Neutrophil (primary cell): ENCODE measurements around the gene ARHGEF5.
"Not testable (repeated sequence)": the region's sequence is repeated elsewhere in the genome, so short reads cannot be mapped to it uniquely, and the experiment has no call there.

Experiments used
- H3K27ac ChIP-seq: fragments of 200-600 bp; sonication (generic); 2 replicates; pipeline ENCODE4 v1.5.1; 2016; ENCODE audit warnings: mild to moderate bottlenecking, moderate library complexity
- H3K27me3 ChIP-seq: fragments of 200-600 bp; sonication (generic); 2 replicates; pipeline ENCODE4 v1.6.0; 2016; ENCODE audit warnings: mild to moderate bottlenecking
- H3K36me3 ChIP-seq: fragments of 200-600 bp; sonication (generic); 2 replicates; pipeline ENCODE4 v1.5.1; 2017
- H3K4me1 ChIP-seq, 2 experiments: fragments of 200-600 bp in 1 of 2; sonication (generic) in 1 of 2; 1 replicate in 1 of 2; 2 replicates in 1 of 2; pipeline versions ENCODE4 v1.5.1 to v1.6.1; 2013 to 2016; ENCODE audit warnings: low read depth in 1 of 2, low read length in 1 of 2, mild to moderate bottlenecking in 1 of 2, moderate library complexity in 1 of 2; ENCODE audit not compliant: control insufficient read depth in 1 of 2, insufficient read depth in 1 of 2
- H3K4me3 ChIP-seq, 2 experiments: fragments of 200-600 bp in 1 of 2; sonication (generic) in 1 of 2; 1 replicate in 1 of 2; 2 replicates in 1 of 2; pipeline ENCODE4 v1.5.1; 2013 to 2016; ENCODE audit warnings: low read depth in 1 of 2, low read length in 1 of 2, mild to moderate bottlenecking in 1 of 2, moderate library complexity in 1 of 2
- H3K9me3 ChIP-seq: fragments of 200-600 bp; sonication (generic); 2 replicates; pipeline ENCODE4 v1.5.1; 2016
- TF ChIP-seq, protein P1 (sequence below): fragments of 200-600 bp; sonication (generic); IDR thresholded peaks from 2 replicates; pipeline ENCODE4 v1.5.1; 2016; ENCODE audit warnings: antibody characterized with exemption

Gene ARHGEF5

GRCh38 chr7:144410441-144410840, 55.2 kb downstream of the ARHGEF5 start:
- TF ChIP-seq, protein P1, sequence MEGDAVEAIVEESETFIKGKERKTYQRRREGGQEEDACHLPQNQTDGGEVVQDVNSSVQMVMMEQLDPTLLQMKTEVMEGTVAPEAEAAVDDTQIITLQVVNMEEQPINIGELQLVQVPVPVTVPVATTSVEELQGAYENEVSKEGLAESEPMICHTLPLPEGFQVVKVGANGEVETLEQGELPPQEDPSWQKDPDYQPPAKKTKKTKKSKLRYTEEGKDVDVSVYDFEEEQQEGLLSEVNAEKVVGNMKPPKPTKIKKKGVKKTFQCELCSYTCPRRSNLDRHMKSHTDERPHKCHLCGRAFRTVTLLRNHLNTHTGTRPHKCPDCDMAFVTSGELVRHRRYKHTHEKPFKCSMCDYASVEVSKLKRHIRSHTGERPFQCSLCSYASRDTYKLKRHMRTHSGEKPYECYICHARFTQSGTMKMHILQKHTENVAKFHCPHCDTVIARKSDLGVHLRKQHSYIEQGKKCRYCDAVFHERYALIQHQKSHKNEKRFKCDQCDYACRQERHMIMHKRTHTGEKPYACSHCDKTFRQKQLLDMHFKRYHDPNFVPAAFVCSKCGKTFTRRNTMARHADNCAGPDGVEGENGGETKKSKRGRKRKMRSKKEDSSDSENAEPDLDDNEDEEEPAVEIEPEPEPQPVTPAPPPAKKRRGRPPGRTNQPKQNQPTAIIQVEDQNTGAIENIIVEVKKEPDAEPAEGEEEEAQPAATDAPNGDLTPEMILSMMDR, result no peak
- H3K36me3 ChIP-seq, result no peaks in the 10 kb centered on the region
- no peak overlapping the region for H3K27ac ChIP-seq
- peaks cover 90% of the 10 kb centered on the region for H3K27me3 ChIP-seq
- no peak overlapping the region for H3K4me3 ChIP-seq
- no peaks in the 10 kb centered on the region for H3K9me3 ChIP-seq
- no peaks in the 10 kb centered on the region for H3K4me1 ChIP-seq

- H3K4me1 ChIP-seq, result no peaks in the 10 kb centered on the region
- H3K27ac ChIP-seq, result no peak overlapping the region
- no peaks in the 10 kb centered on the region for H3K9me3 ChIP-seq
- H3K4me3 ChIP-seq, result no peak overlapping the region
- H3K27me3 ChIP-seq, result peaks cover 67% of the 10 kb centered on the region
- TF ChIP-seq, protein P1, result no peak
- no peaks in the 10 kb centered on the region for H3K36me3 ChIP-seq
These were observed 59.6 kb downstream of the ARHGEF5 start for GRCh38 chr7:144414815-144415214.

DNA sequence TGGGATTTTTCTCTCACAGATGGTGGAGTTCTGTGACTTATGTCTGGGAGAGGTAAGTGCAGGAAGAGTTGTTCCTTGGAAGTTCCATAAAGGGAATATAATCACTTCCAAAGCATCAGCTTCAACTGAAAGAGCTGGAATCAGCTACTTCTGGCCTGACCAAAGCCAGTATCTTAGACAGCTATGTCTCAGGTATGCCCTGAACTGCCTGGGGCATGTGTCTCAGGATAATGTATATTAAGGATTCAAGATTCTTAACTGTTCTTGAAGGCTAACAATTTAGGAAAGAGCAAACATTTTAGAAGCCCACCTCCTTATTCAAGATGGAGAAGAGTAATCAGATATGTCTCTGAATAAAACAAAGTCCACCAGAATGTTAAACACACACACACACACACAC, 60.7 kb downstream of the ARHGEF5 start:
- no peak overlapping the region for H3K27ac ChIP-seq
- peaks cover 56% of the 10 kb centered on the region for H3K27me3 ChIP-seq
- no peaks in the 10 kb centered on the region for H3K36me3 ChIP-seq
- no peak overlapping the region for H3K4me3 ChIP-seq
- TF ChIP-seq, protein P1, result no peak
- no peaks in the 10 kb centered on the region for H3K4me1 ChIP-seq
- H3K9me3 ChIP-seq, result no peaks in the 10 kb centered on the region

DNA sequence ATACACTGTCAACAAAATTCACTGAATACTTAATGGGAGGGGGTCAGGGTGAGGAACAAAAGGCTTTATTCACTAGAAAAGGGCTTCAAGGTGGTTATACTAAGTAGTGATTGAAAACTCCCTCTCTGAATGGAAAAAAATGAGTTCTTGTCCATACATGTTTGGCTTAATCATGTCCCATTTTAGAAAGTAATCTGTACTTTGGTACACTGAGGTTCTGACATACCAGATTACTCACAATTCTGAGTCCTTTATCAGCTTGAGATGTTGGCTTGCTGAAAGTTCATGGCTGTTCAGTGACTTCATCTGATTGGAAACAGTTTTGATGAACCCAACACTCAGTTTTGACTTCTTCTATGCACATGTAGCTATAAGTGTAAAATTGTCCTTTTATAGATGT, 61.1 kb downstream of the ARHGEF5 start:
- Histone ChIP-seq H3K4me1 (no peaks in the 10 kb centered on the region), H3K4me3 (no peak overlapping the region), H3K9me3 (no peaks in the 10 kb centered on the region), H3K27ac (no peak overlapping the region), H3K27me3 (peaks cover 52% of the 10 kb centered on the region), H3K36me3 (no peaks in the 10 kb centered on the region)
- TF ChIP-seq, protein P1, result no peak

DNA sequence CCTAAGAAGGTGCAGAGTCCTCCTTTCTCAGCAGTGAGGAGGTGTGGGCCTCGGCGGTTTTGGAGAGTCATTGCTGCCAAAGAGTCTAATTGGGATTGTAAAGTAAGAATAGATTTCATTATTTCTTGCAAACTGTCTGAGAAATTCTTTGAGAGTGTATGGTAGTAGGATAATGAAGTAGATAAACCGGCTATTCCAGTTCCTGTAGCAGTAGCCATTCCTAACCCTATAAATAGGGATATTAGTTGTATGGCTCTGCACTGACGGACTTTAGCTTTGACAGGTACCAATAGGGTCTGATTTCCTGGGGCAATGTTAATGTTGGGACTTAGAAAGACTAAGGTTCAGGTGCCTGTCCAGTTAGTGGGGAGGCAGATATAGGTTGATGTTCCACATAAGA, 63.7 kb downstream of the ARHGEF5 start:
- H3K27me3 ChIP-seq, result peaks cover 31% of the 10 kb centered on the region
- H3K4me3 ChIP-seq, H3K36me3 ChIP-seq, H3K4me1 ChIP-seq, H3K27ac ChIP-seq, H3K9me3 ChIP-seq: not testable (repeated sequence)

GRCh38 chr7:144427539-144427938, 72.3 kb downstream of the ARHGEF5 start:
- H3K4me3 ChIP-seq, H3K36me3 ChIP-seq, H3K27ac ChIP-seq, H3K9me3 ChIP-seq, H3K4me1 ChIP-seq, H3K27me3 ChIP-seq: not testable (repeated sequence)

DNA sequence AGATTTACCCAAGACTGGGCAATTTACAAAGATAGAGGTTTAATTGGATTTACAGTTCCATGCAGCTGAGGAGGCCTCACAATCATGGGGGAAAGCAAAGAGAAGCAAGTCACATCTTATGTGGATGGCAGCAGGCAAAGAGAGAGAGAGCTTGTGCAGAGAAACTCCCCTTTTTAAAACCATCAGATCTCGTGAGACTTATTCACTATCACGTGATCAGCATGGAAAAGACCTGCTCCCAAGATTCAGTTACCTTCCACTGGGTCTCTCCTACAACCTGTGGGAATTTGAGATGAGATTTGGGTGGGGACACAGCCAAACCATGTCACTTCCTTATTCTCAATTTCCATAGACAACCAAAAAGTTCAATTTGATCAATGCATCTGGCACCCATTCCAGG, 73.2 kb downstream of the ARHGEF5 start:
- Histone ChIP-seq H3K27me3 (no peaks in the 10 kb centered on the region), H3K9me3 (no peaks in the 10 kb centered on the region), H3K27ac (no peak overlapping the region), H3K36me3 (no peaks in the 10 kb centered on the region), H3K4me3 (no peak overlapping the region), H3K4me1 (no peaks in the 10 kb centered on the region)
- TF ChIP-seq, protein P1, result no peak
